Activated T-helper 1 cell treated with Interleukin-2 at 50 U/mL for 16 hours (primary cell): ENCODE data around the gene ZNF33B.
"Not testable (repeated sequence)": the region's sequence is repeated elsewhere in the genome, so short reads cannot be mapped to it uniquely, and the experiment has no call there.

Experiments used
- DNase-seq: peaks from one replicate; pipeline ENCODE4 v3.0.0-alpha.2; 2020; ENCODE audit warnings: low read depth

Gene ZNF33B

GRCh38 chr10:42638055-42638820 is at the start of gene ZNF33B:
TSS of gene ZNF33B (minus strand) at chr10:42638570. CDS start at chr10:42636928, 1,642 bp downstream.
- peak; percentile 92 for DNase-seq

GRCh38 chr10:42684517-42684916 is 46.1 kb upstream of the ZNF33B start:
- DNase-seq: no peak

GRCh38 chr10:42680267-42680666 is 41.9 kb upstream of the ZNF33B start:
- no peak for DNase-seq

GRCh38 chr10:42665181-42665979 is 27.0 kb upstream of the ZNF33B start:
- DNase-seq: not testable (repeated sequence)

GRCh38 chr10:42654419-42654818 is 16.0 kb upstream of the ZNF33B start:
- no peak for DNase-seq

GRCh38 chr10:42652858-42653257 is 14.5 kb upstream of the ZNF33B start:
- DNase-seq: no peak

- no peak for DNase-seq
These were observed 12.0 kb upstream of the ZNF33B start for GRCh38 chr10:42650374-42650773.

GRCh38 chr10:42648512-42648911 is 10.1 kb upstream of the ZNF33B start:
- DNase-seq: no peak

GRCh38 chr10:42646687-42647640 is 8.6 kb upstream of the ZNF33B start:
- no peak for DNase-seq

- no peak for DNase-seq
These were observed 7.8 kb upstream of the ZNF33B start for GRCh38 chr10:42646214-42646613.

GRCh38 chr10:42645516-42645915 is 7.1 kb upstream of the ZNF33B start:
- DNase-seq: no peak

GRCh38 chr10:42645103-42645502 is 6.7 kb upstream of the ZNF33B start:
- no peak for DNase-seq

- DNase-seq: no peak
These were observed 2.4 kb upstream of the ZNF33B start for GRCh38 chr10:42640610-42641229.

- no peak for DNase-seq
These were observed 476 bp upstream of the ZNF33B start for GRCh38 chr10:42638821-42639270.

GRCh38 chr10:42637648-42638054 is 719 bp downstream of the ZNF33B start:
- DNase-seq: no peak

GRCh38 chr10:42637142-42637541 is 1.2 kb downstream of the ZNF33B start:
- DNase-seq: no peak

- DNase-seq: no peak
These were observed 3.3 kb downstream of the ZNF33B start for GRCh38 chr10:42635098-42635497.

- DNase-seq: no peak
These were observed 5.8 kb downstream of the ZNF33B start for GRCh38 chr10:42632564-42632963.

GRCh38 chr10:42630537-42631134 is 7.7 kb downstream of the ZNF33B start:
- no peak for DNase-seq

GRCh38 chr10:42623929-42624328 is 14.4 kb downstream of the ZNF33B start:
- DNase-seq: no peak

- DNase-seq: no peak
These were observed 19.9 kb downstream of the ZNF33B start for GRCh38 chr10:42618424-42618823.
